Fibroblast of lung (primary cell): ENCODE measurements around the gene MTFP1.
"Not testable (repeated sequence)": the region's sequence is repeated elsewhere in the genome, so short reads cannot be mapped to it uniquely, and the experiment has no call there.

ENCODE experiments used
- EZH2 ChIP-seq: IDR thresholded peaks from 2 replicates; pipeline ENCODE4 v1.5.1; 2012; ENCODE audit warnings: low read length, control low read depth, mild to moderate bottlenecking; ENCODE audit errors: missing control alignments
- TF ChIP-seq, protein P1 (sequence below), 2 donors: IDR thresholded peaks in 1 of 2; conservative IDR thresholded peaks in 1 of 2; 1 replicate in 1 of 2; 2 replicates in 1 of 2; pipeline ENCODE4 v1.5.1; 2011 to 2012; ENCODE audit warnings: low read length in 2 of 2, control low read depth in 1 of 2, inconsistent platforms in 1 of 2, low read depth in 1 of 2, mild to moderate bottlenecking in 1 of 2

DNA sequence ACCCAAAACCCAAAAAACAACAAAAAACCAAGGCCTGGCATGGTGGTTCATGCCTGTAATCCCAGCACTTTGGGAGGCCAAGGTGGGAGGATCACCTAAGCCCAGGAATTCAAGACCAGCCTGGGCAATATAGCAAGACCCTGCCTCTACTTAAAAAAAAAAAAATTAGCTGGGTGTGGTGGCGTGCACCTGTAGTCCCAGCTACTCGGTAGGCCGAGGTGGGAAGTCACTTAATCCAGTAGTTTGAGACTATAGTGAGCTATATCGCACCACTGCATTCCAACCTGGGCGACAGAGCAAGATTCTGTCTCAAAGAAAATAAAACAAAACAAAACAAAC lies 22.8 kb upstream of the MTFP1 start:
- TF ChIP-seq EZH2 = not testable (repeated sequence)
- TF ChIP-seq, protein P1, sequence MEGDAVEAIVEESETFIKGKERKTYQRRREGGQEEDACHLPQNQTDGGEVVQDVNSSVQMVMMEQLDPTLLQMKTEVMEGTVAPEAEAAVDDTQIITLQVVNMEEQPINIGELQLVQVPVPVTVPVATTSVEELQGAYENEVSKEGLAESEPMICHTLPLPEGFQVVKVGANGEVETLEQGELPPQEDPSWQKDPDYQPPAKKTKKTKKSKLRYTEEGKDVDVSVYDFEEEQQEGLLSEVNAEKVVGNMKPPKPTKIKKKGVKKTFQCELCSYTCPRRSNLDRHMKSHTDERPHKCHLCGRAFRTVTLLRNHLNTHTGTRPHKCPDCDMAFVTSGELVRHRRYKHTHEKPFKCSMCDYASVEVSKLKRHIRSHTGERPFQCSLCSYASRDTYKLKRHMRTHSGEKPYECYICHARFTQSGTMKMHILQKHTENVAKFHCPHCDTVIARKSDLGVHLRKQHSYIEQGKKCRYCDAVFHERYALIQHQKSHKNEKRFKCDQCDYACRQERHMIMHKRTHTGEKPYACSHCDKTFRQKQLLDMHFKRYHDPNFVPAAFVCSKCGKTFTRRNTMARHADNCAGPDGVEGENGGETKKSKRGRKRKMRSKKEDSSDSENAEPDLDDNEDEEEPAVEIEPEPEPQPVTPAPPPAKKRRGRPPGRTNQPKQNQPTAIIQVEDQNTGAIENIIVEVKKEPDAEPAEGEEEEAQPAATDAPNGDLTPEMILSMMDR (conservative IDR thresholded peaks at IDR 0.05 in 1 of 2, IDR thresholded peaks at IDR 0.05 in 1 of 2; ENCODE audit: low read depth in 1 of 2, low read length in 2 of 2) = not testable (repeated sequence)
